ENCODE data around the gene MEIS3. TPM values are rescaled to one million over a fixed set of nuclear protein-coding genes. Genes with fewer than 3 reads are reported as not detected.

Gene MEIS3
- total and polyA plus RNA-seq, 9 of the 15 experiments (the other 6 are each of a cell fraction or from before 2014, with no cell fraction given), result 0.06 to 0.80 (median 0.25) TPM; not detected in 1

- Histone ChIP-seq H3K4me3 (no peak overlapping the region), H3K79me2 (ENCODE audit: control insufficient read depth, insufficient read depth, low read length) (no peaks in the 10 kb centered on the region), H3K4me1 (replicated peaks in 1 of 2; ENCODE audit: control insufficient read depth in 2 of 2, insufficient read depth in 2 of 2, low read length in 2 of 2) (no peaks in the 10 kb centered on the region; a peak in 1 of 5 replicates), H3K9ac (ENCODE audit: insufficient read depth in 1 of 2, low read depth in 2 of 2, low read length in 2 of 2) (no peak overlapping the region), H4K20me1 (replicated peaks; ENCODE audit: control insufficient read depth, insufficient read depth, low read length) (peaks cover 19% of the 10 kb centered on the region; the same call in 1 of the 2 replicates), H3K4me2 (ENCODE audit: insufficient read depth, low read length) (no peak overlapping the region), H3K27ac (ENCODE audit: extremely low read depth, low read depth, low read length) (no peak overlapping the region), H2AFZ (ENCODE audit: low read depth, low read length) (no peak overlapping the region), H3K9me3 (replicated peaks; ENCODE audit: control insufficient read depth, insufficient read depth, low read depth, low read length) (no peaks in the 10 kb centered on the region), H3K27me3 (ENCODE audit: control insufficient read depth in 2 of 2, insufficient read depth in 2 of 2, low read length in 2 of 2) (peaks cover 7 to 18% of the 10 kb centered on the region in 2 experiments; a peak in 3 of 5 replicates), H3K9me1 (ENCODE audit: control insufficient read depth, insufficient read depth, low read length) (peaks cover 3% of the 10 kb centered on the region), H3K36me3 (ENCODE audit: control insufficient read depth, insufficient read depth, low read length) (no peaks in the 10 kb centered on the region)
- peak; percentile 96 for FAIRE-seq
- DNase-seq (ENCODE audit: extremely low read depth in 1 of 4, low spot score in 3 of 4), result no peak
- POLR2A ChIA-PET, result interaction anchor here (1.0 kb wide), 1 partner anchor 9 kb away, joined by 3 read pairs; no protein-coding TSS in a partner anchor
- intact Hi-C loops (cut with micrococcal nuclease) (loop anchor here (5.0 kb wide), 2 partner anchors 43 to 78 kb away; partner anchors contain the start of genes KPTN and NAPA), in situ Hi-C loops (cut with MboI) (loop anchor here (5.0 kb wide), 1 partner anchor 258 kb away; no protein-coding TSS in a partner anchor)
- WGBS (ENCODE audit: insufficient coverage, low coverage, missing lambda C conversion rate), result 0% methylated on average over 5 of the region's 5 CpGs
- CTCF ChIA-PET (ENCODE audit: low intra/inter-chr PET ratio), result interaction anchor here (0.5 to 4.6 kb wide), 3 partner anchors 56 to 269 kb away, joined by 3 to 79 read pairs (median 28); no protein-coding TSS in a partner anchor
- ATAC-seq, result peak; percentile 72
- BruUV-seq (replicated peaks), result no TSS peak
- no peak for TF ChIP-seq CGGBP1 (CRISPR knock-in tag; IDR thresholded peaks at IDR 0.05)
- TF ChIP-seq ZNF561 (CRISPR knock-in tag; conservative IDR thresholded peaks at IDR 0.05), result no peak
- TF ChIP-seq JUND (IDR thresholded peaks at IDR 0.05; ENCODE audit: borderline replicate concordance, low read depth, low read length), result 0 out of 2 replicates have a peak, but pooled peaks have one; percentile 17
- no peak for TF ChIP-seq JUND (tag; IDR thresholded peaks at IDR 0.05; ENCODE audit: borderline replicate concordance, low read depth, low read length)
- 0 out of 2 replicates have a peak, but pooled peaks have one; percentile 37 for TF ChIP-seq CREB3L1 (IDR thresholded peaks at IDR 0.05; ENCODE audit: borderline replicate concordance, low read depth)
- TF ChIP-seq NELFE (IDR thresholded peaks at IDR 0.05; ENCODE audit: insufficient read depth, insufficient read length), result no peak
- TF ChIP-seq ETS1 (conservative IDR thresholded peaks at IDR 0.05; ENCODE audit: control insufficient read depth, low read depth, low read length), result 0 out of 2 replicates have a peak, but pooled peaks have one; percentile 43
- TF ChIP-seq MBD2 (IDR thresholded peaks at IDR 0.05; ENCODE audit: borderline replicate concordance, low read depth), result 0 out of 2 replicates have a peak, but pooled peaks have one; percentile 50
- TF ChIP-seq, protein P1, sequence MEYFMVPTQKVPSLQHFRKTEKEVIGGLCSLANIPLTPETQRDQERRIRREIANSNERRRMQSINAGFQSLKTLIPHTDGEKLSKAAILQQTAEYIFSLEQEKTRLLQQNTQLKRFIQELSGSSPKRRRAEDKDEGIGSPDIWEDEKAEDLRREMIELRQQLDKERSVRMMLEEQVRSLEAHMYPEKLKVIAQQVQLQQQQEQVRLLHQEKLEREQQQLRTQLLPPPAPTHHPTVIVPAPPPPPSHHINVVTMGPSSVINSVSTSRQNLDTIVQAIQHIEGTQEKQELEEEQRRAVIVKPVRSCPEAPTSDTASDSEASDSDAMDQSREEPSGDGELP (CRISPR knock-in tag; IDR thresholded peaks at IDR 0.05; ENCODE audit: borderline replicate concordance), result peak; percentile 49; the same call in 1 of the 2 replicates
- TF ChIP-seq PKNOX1 (IDR thresholded peaks at IDR 0.05), result peak; percentile 70
- TF ChIP-seq ZNF766 (CRISPR knock-in tag; conservative IDR thresholded peaks at IDR 0.05), result 0 out of 2 replicates have a peak, but pooled peaks have one; percentile 26
- TF ChIP-seq SIX5 (IDR thresholded peaks at IDR 0.05; ENCODE audit: borderline replicate concordance in 1 of 2, insufficient read depth in 1 of 2, low read depth in 1 of 2, low read length in 2 of 2), result peak; percentile 80 to 82
Measured at GRCh38 chr19:47438793-47439220, 19.5 kb upstream of the MEIS3 start.
